Astrocyte (in vitro differentiated cells and primary cell): ENCODE results near the gene ZFPM1. TPM values are rescaled to one million over a fixed set of nuclear protein-coding genes. Genes with fewer than 3 reads are reported as not detected.
A peak's percentile ranks its signal among the peaks of the same experiment; 100 is the strongest.

Experiments
- DNase-seq: peaks from one replicate; pipeline ENCODE4 v3.0.0-alpha.2; 2010; ENCODE audit warnings: low read depth
- FAIRE-seq: peaks from 2 replicates; lab custom pipeline; 2011; peaks lifted over from hg19 to GRCh38; lab: Jason Lieb, UNC
- H2AFZ ChIP-seq: 2 replicates; pipeline ENCODE4 v1.6.0; 2012; ENCODE audit warnings: low read depth, low read length, inconsistent platforms
- H3K27ac ChIP-seq: 2 replicates; pipeline ENCODE4 v1.5.1; 2011; ENCODE audit warnings: low read depth, low read length, inconsistent platforms
- H3K27me3 ChIP-seq: 2 replicates; pipeline ENCODE4 v1.6.0; 2011; ENCODE audit warnings: low read length, inconsistent platforms; ENCODE audit not compliant: insufficient read depth
- H3K36me3 ChIP-seq: 2 replicates; pipeline ENCODE4 v1.5.1; 2011; ENCODE audit warnings: low read length, inconsistent platforms; ENCODE audit not compliant: insufficient read depth
- H3K4me1 ChIP-seq: 2 replicates; pipeline ENCODE4 v1.5.1; 2011; ENCODE audit warnings: low read length, inconsistent platforms; ENCODE audit not compliant: insufficient read depth
- H3K4me2 ChIP-seq: 2 replicates; pipeline ENCODE4 v1.6.0; 2012; ENCODE audit warnings: low read length, inconsistent platforms
- H3K4me3 ChIP-seq: 2 replicates; pipeline ENCODE4 v1.5.1; 2011; ENCODE audit warnings: low read depth, mild to moderate bottlenecking, low read length, inconsistent platforms; ENCODE audit not compliant: insufficient read depth
- H3K79me2 ChIP-seq: 2 replicates; pipeline ENCODE4 v1.6.0; 2012; ENCODE audit warnings: mild to moderate bottlenecking, low read length, inconsistent platforms; ENCODE audit not compliant: insufficient read depth
- H3K9ac ChIP-seq: 2 replicates; pipeline ENCODE4 v1.6.0; 2012; ENCODE audit warnings: mild to moderate bottlenecking, low read length, inconsistent platforms
- H3K9me3 ChIP-seq: 2 replicates; pipeline ENCODE4 v1.5.1; 2012; ENCODE audit warnings: low read depth, mild to moderate bottlenecking, low read length, inconsistent platforms; ENCODE audit not compliant: insufficient read depth
- H4K20me1 ChIP-seq: 2 replicates; pipeline ENCODE4 v1.6.0; 2012; ENCODE audit warnings: low read length, inconsistent platforms; ENCODE audit not compliant: insufficient read depth
- H3K27ac Mint-ChIP-seq: one replicate; pipeline ENCODE4 v1.8.0; 2021; ENCODE audit warnings: mild to moderate bottlenecking, mixed read lengths; ENCODE audit not compliant: unreplicated experiment
- H3K27me3 Mint-ChIP-seq: one replicate; pipeline ENCODE4 v1.8.0; 2021; ENCODE audit warnings: low read depth, mixed read lengths; ENCODE audit not compliant: unreplicated experiment
- H3K36me3 Mint-ChIP-seq: one replicate; pipeline ENCODE4 v1.8.0; 2021; ENCODE audit warnings: low read depth, mixed read lengths; ENCODE audit not compliant: unreplicated experiment
- H3K4me1 Mint-ChIP-seq: one replicate; pipeline ENCODE4 v1.8.0; 2021; ENCODE audit warnings: low read depth, mixed read lengths; ENCODE audit not compliant: unreplicated experiment
- H3K4me3 Mint-ChIP-seq: one replicate; pipeline ENCODE4 v1.8.0; 2021; ENCODE audit warnings: mild to moderate bottlenecking, moderate library complexity, mixed read lengths; ENCODE audit not compliant: unreplicated experiment
- H3K9me3 Mint-ChIP-seq: one replicate; pipeline ENCODE4 v1.8.0; 2021; ENCODE audit warnings: mild to moderate bottlenecking, mixed read lengths; ENCODE audit not compliant: unreplicated experiment
- EZH2 ChIP-seq: IDR thresholded peaks from 2 replicates; pipeline ENCODE4 v1.6.1; 2012; ENCODE audit warnings: mild to moderate bottlenecking, low read length, inconsistent platforms; ENCODE audit not compliant: insufficient read depth
- total RNA-seq: library from RNA; stranded (reverse); gene quantifications from 2 replicates; pipeline ENCODE4 v1.2.1, GENCODE V29; 2021
- TF ChIP-seq, protein P1 (sequence below): IDR thresholded peaks from 2 replicates; pipeline ENCODE4 v1.5.1; 2011; ENCODE audit warnings: low read depth, mild to moderate bottlenecking, inconsistent platforms, low read length, moderate library complexity; ENCODE audit not compliant: insufficient read depth

The ZFPM1 gene
- total RNA-seq, 1 donor from 2014 or later, result 8.6 TPM

DNA sequence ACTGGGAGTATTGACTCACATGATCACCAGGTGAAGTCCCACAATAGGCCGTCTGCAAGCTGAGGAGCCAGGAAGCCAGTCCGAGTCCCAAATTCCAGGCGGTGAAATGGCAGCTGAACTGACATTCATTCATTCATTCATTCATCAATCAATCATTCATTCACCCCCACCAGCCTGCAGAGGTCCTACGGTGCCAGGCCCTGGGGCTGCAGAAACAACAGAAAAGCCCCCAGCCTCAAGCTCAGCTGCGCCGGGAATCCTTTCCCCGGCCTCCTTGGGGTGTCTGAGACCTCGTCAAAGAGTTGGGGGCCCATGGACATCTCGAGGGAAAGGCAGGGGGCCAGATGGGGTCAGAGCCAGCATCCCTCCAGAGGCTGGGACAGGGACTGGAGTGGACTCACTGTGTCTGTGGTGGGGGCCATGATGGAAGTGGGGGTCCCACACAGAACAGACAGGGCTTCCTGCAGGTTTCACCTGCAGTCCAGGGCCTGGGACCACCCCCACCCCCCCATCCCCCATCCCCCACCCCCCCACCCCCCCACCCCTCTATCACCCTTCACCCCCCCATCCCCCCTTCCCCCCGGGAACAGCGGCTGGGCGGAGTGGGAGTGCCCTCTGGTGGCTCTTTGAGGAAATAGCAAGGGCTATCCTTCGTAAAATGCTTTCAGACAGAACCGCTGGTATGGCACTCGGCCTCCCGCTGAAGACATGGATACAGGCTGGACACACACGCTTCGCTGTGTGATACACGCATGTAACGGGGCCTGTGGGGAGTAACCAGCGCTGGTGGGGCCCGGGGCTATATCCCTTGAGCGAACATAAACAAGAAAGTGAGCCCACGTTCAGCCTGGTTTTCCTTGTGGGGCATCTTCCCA is 108.6 kb downstream of the ZFPM1 start:
- H3K9ac ChIP-seq, result peak overlapping the region; percentile 59
- H3K27me3 ChIP-seq, result peaks cover 8% of the 10 kb centered on the region
- Mint-ChIP-seq H3K36me3 (no peaks in the 10 kb centered on the region), H3K27ac (no peak overlapping the region), H3K4me1 (peaks cover 5% of the 10 kb centered on the region), H3K9me3 (no peaks in the 10 kb centered on the region), H3K4me3 (no peak overlapping the region), H3K27me3 (peaks cover 14% of the 10 kb centered on the region)
- FAIRE-seq (no peak), DNase-seq (peak; percentile 12)
- peak overlapping the region; percentile 86 for H3K4me2 ChIP-seq
- no peak for TF ChIP-seq EZH2
- TF ChIP-seq, protein P1, sequence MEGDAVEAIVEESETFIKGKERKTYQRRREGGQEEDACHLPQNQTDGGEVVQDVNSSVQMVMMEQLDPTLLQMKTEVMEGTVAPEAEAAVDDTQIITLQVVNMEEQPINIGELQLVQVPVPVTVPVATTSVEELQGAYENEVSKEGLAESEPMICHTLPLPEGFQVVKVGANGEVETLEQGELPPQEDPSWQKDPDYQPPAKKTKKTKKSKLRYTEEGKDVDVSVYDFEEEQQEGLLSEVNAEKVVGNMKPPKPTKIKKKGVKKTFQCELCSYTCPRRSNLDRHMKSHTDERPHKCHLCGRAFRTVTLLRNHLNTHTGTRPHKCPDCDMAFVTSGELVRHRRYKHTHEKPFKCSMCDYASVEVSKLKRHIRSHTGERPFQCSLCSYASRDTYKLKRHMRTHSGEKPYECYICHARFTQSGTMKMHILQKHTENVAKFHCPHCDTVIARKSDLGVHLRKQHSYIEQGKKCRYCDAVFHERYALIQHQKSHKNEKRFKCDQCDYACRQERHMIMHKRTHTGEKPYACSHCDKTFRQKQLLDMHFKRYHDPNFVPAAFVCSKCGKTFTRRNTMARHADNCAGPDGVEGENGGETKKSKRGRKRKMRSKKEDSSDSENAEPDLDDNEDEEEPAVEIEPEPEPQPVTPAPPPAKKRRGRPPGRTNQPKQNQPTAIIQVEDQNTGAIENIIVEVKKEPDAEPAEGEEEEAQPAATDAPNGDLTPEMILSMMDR, result peak; percentile 54
- H3K4me1 ChIP-seq, result peaks cover 14% of the 10 kb centered on the region
- H4K20me1 ChIP-seq, result peaks cover 3% of the 10 kb centered on the region
- no peaks in the 10 kb centered on the region for H3K9me3 ChIP-seq
- no peak overlapping the region for H3K27ac ChIP-seq
- H3K4me3 ChIP-seq, result peak overlapping the region; percentile 44
- H3K36me3 ChIP-seq, result no peaks in the 10 kb centered on the region
- H3K79me2 ChIP-seq, result no peaks in the 10 kb centered on the region
- H2AFZ ChIP-seq, result peak overlapping the region; percentile 75

DNA sequence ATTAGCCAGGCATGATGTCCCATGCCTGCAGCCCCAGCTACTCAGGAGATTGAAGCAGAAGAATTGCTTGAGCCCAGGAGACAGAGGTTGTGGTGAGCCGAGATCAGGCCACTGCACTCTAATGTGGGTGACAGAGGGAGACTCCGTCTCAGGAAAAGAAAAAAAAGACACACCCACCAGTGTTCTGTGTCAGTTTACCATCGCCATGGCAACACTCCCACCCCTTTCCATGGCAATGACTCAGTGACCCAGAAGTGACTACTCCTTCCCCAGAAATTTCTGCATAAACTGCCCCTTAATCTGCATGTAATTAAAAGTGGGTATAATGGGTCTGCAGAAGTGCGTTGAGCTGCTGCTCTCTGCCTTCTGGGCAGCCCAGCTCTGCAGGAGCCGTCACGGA is 113.1 kb downstream of the ZFPM1 start:
- no peak for FAIRE-seq
- H3K9ac ChIP-seq, result no peak overlapping the region
- TF ChIP-seq EZH2, result no peak
- TF ChIP-seq, protein P1, result no peak
- Mint-ChIP-seq H3K27me3 (peaks cover 4% of the 10 kb centered on the region), H3K9me3 (no peaks in the 10 kb centered on the region), H3K4me3 (no peak overlapping the region), H3K4me1 (peaks cover 6% of the 10 kb centered on the region), H3K27ac (peak overlapping the region; percentile 22), H3K36me3 (no peaks in the 10 kb centered on the region)
- peak overlapping the region; percentile 42 for H3K4me2 ChIP-seq
- no peak overlapping the region for H2AFZ ChIP-seq
- peaks cover 9% of the 10 kb centered on the region for H4K20me1 ChIP-seq
- no peaks in the 10 kb centered on the region for H3K36me3 ChIP-seq
- H3K4me3 ChIP-seq, result no peak overlapping the region
- no peaks in the 10 kb centered on the region for H3K27me3 ChIP-seq
- H3K4me1 ChIP-seq, result peaks cover 21% of the 10 kb centered on the region
- no peaks in the 10 kb centered on the region for H3K9me3 ChIP-seq
- H3K27ac ChIP-seq, result no peak overlapping the region
- DNase-seq, result peak; percentile 65
- H3K79me2 ChIP-seq, result peaks cover 11% of the 10 kb centered on the region
